IPS-15b (cell line): Measurements from ENCODE around the gene PLCD1.

ENCODE experiments used
- H3K27me3 ChIP-seq: one replicate; pipeline ENCODE4 v1.6.1; 2013; ENCODE audit warnings: low read length; ENCODE audit not compliant: control insufficient read depth, insufficient read depth
- H3K36me3 ChIP-seq: one replicate; pipeline ENCODE4 v1.6.1; 2013; ENCODE audit warnings: low read length; ENCODE audit not compliant: control insufficient read depth, insufficient read depth
- H3K4me1 ChIP-seq: one replicate; pipeline ENCODE4 v1.6.1; 2013; ENCODE audit warnings: mild to moderate bottlenecking, low read length; ENCODE audit not compliant: control insufficient read depth, insufficient read depth
- H3K4me3 ChIP-seq: one replicate; pipeline ENCODE4 v1.5.1; 2013; ENCODE audit warnings: low read depth, low read length
- H3K9ac ChIP-seq: one replicate; pipeline ENCODE4 v1.6.1; 2013; ENCODE audit warnings: low read depth, mild to moderate bottlenecking, low read length
- H3K9me3 ChIP-seq: one replicate; pipeline ENCODE4 v1.6.1; 2013; ENCODE audit warnings: mild to moderate bottlenecking, low read length; ENCODE audit not compliant: control insufficient read depth, insufficient read depth

PLCD1 gene

GRCh38 chr3:37971467-37971866 is 58.0 kb downstream of the PLCD1 start:
- Histone ChIP-seq H3K9ac (no peak overlapping the region), H3K9me3 (no peaks in the 10 kb centered on the region), H3K4me1 (no peaks in the 10 kb centered on the region), H3K27me3 (no peaks in the 10 kb centered on the region), H3K36me3 (peaks cover 4% of the 10 kb centered on the region), H3K4me3 (no peak overlapping the region)

- no peaks in the 10 kb centered on the region for H3K9me3 ChIP-seq
- H3K27me3 ChIP-seq = no peaks in the 10 kb centered on the region
- H3K4me3 ChIP-seq = no peak overlapping the region
- no peak overlapping the region for H3K9ac ChIP-seq
- peaks cover 4% of the 10 kb centered on the region for H3K36me3 ChIP-seq
- H3K4me1 ChIP-seq = no peaks in the 10 kb centered on the region
Observed at GRCh38 chr3:37970802-37971201, 58.6 kb downstream of the PLCD1 start.

GRCh38 chr3:37969596-37970100 is 59.8 kb downstream of the PLCD1 start:
- H3K9me3 ChIP-seq = no peaks in the 10 kb centered on the region
- H3K9ac ChIP-seq = no peak overlapping the region
- H3K27me3 ChIP-seq = no peaks in the 10 kb centered on the region
- H3K36me3 ChIP-seq = peaks cover 4% of the 10 kb centered on the region
- no peak overlapping the region for H3K4me3 ChIP-seq
- no peaks in the 10 kb centered on the region for H3K4me1 ChIP-seq

- Histone ChIP-seq H3K4me1 (no peaks in the 10 kb centered on the region), H3K27me3 (no peaks in the 10 kb centered on the region), H3K36me3 (peaks cover 4% of the 10 kb centered on the region), H3K9me3 (no peaks in the 10 kb centered on the region), H3K4me3 (no peak overlapping the region), H3K9ac (no peak overlapping the region)
Observed at GRCh38 chr3:37968813-37969595, 60.4 kb downstream of the PLCD1 start.

- Histone ChIP-seq H3K36me3 (peaks cover 4% of the 10 kb centered on the region), H3K9me3 (no peaks in the 10 kb centered on the region), H3K27me3 (no peaks in the 10 kb centered on the region), H3K9ac (no peak overlapping the region), H3K4me1 (peaks cover under 1% of the 10 kb centered on the region), H3K4me3 (no peak overlapping the region)
Observed at GRCh38 chr3:37968199-37968598, 61.2 kb downstream of the PLCD1 start.

- Histone ChIP-seq H3K36me3 (peaks cover 4% of the 10 kb centered on the region), H3K4me3 (no peak overlapping the region), H3K27me3 (no peaks in the 10 kb centered on the region), H3K9ac (no peak overlapping the region), H3K4me1 (peaks cover 8% of the 10 kb centered on the region), H3K9me3 (no peaks in the 10 kb centered on the region)
Observed at GRCh38 chr3:37967260-37967881, 62.1 kb downstream of the PLCD1 start.

GRCh38 chr3:37964716-37965115 is 64.7 kb downstream of the PLCD1 start:
- Histone ChIP-seq H3K27me3 (no peaks in the 10 kb centered on the region), H3K9me3 (no peaks in the 10 kb centered on the region), H3K36me3 (peaks cover 4% of the 10 kb centered on the region), H3K4me3 (no peak overlapping the region), H3K4me1 (peaks cover 18% of the 10 kb centered on the region), H3K9ac (no peak overlapping the region)

GRCh38 chr3:37964146-37964545 is 65.3 kb downstream of the PLCD1 start:
- Histone ChIP-seq H3K4me3 (no peak overlapping the region), H3K9ac (no peak overlapping the region), H3K4me1 (peaks cover 18% of the 10 kb centered on the region), H3K9me3 (no peaks in the 10 kb centered on the region), H3K27me3 (no peaks in the 10 kb centered on the region), H3K36me3 (no peaks in the 10 kb centered on the region)

- H3K9me3 ChIP-seq = no peaks in the 10 kb centered on the region
- H3K9ac ChIP-seq = no peak overlapping the region
- H3K4me1 ChIP-seq = peaks cover 18% of the 10 kb centered on the region
- H3K27me3 ChIP-seq = no peaks in the 10 kb centered on the region
- H3K4me3 ChIP-seq = no peak overlapping the region
- H3K36me3 ChIP-seq = no peaks in the 10 kb centered on the region
Observed at GRCh38 chr3:37963635-37964034, 65.8 kb downstream of the PLCD1 start.

GRCh38 chr3:37963016-37963415 is 66.4 kb downstream of the PLCD1 start:
- Histone ChIP-seq H3K9ac (no peak overlapping the region), H3K4me3 (no peak overlapping the region), H3K4me1 (peaks cover 18% of the 10 kb centered on the region), H3K27me3 (no peaks in the 10 kb centered on the region), H3K9me3 (no peaks in the 10 kb centered on the region), H3K36me3 (no peaks in the 10 kb centered on the region)

- Histone ChIP-seq H3K9ac (no peak overlapping the region), H3K4me1 (peaks cover 18% of the 10 kb centered on the region), H3K27me3 (no peaks in the 10 kb centered on the region), H3K4me3 (no peak overlapping the region), H3K36me3 (no peaks in the 10 kb centered on the region), H3K9me3 (no peaks in the 10 kb centered on the region)
Observed at GRCh38 chr3:37961622-37962431, 67.6 kb downstream of the PLCD1 start.
